ENCODE measurements around the gene LRRK1. TPM values are rescaled to one million over a fixed set of nuclear protein-coding genes. Genes with fewer than 3 reads are reported as not detected.

The LRRK1 gene
- total and polyA plus RNA-seq, 4 donors: 5.0 to 5.3 (median 5.2) TPM

DNA sequence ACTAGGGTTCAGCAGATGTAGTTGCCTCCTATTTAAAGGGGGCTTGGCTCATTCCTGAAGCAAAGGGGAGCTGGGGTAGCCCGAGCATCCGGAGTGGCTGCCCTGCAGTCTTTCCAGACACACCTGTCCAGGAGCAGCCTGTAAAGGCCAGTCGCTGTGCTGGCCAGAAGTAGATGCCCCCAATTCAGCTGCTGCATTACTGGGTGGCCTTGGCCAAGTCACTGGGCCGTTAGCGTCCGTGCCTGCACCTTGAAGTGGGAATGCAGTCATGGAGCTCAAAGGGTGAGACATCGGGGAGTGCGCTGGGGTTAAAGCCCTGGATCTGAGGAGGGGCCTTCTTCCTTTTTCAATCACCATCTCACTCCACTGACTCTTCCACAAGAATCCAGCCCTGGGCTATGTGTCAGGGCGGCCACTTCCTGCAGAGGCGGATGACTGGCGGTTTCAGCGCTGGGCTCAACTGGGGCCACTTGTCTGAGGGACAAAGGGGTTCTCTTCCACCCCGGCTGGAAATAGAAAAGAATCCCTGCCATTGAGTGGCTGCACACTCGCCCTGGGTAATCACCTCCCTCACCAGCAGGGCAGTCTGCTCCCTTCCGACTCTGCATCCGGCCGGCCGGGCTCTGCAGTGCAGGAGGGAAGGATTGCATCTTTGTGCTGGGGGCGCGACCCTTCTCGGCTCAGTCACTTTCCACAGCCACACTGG, 27.7 kb upstream of the LRRK1 start:
- DNase-seq (ENCODE audit: low read depth in 4 of 6, low spot score in 6 of 6): peak in 1 of 6 donors; percentile 48
- H3K27ac ChIP-seq (ENCODE audit: low read depth, low read length): no peak overlapping the region
- H3K9me3 ChIP-seq (ENCODE audit: control insufficient read depth, insufficient read depth, low read length): no peaks in the 10 kb centered on the region
- H3K36me3 ChIP-seq (ENCODE audit: control insufficient read depth, insufficient read depth, low read length): no peaks in the 10 kb centered on the region
- 57% methylated on average over 15 of the region's 21 CpGs for WGBS (ENCODE audit: insufficient coverage)
- peaks cover 32% of the 10 kb centered on the region for H3K27me3 ChIP-seq (ENCODE audit: control insufficient read depth, insufficient read depth, low read length)
- H3K4me3 ChIP-seq (ENCODE audit: low read depth, low read length): no peak overlapping the region
- H3K4me1 ChIP-seq (ENCODE audit: control insufficient read depth, insufficient read depth, low read length): peaks cover 17% of the 10 kb centered on the region

DNA sequence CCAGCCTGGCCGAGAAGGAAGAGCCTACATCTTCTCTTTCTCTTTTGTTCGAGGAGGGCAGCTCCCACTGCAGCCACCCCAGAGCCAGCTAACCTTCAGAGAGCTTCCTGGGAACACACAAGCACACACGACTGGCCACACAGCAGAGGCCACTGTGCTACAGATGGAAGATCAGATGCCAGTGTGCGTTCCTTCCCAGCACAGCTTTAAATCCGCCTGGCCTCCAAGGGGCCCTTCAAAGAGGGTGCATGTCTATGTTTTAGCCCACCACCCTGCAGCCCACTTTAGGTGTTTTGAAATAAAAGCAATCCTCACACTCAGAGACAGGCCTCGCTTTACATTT, 27.2 kb upstream of the LRRK1 start:
- no peak overlapping the region for H3K27ac ChIP-seq (ENCODE audit: low read depth, low read length)
- peaks cover 17% of the 10 kb centered on the region for H3K4me1 ChIP-seq (ENCODE audit: control insufficient read depth, insufficient read depth, low read length)
- no peak overlapping the region for H3K4me3 ChIP-seq (ENCODE audit: low read depth, low read length)
- no peaks in the 10 kb centered on the region for H3K36me3 ChIP-seq (ENCODE audit: control insufficient read depth, insufficient read depth, low read length)
- WGBS (ENCODE audit: insufficient coverage): 52% methylated on average over 5 of the region's 6 CpGs
- DNase-seq (ENCODE audit: low read depth in 4 of 6, low spot score in 6 of 6): no peak
- H3K27me3 ChIP-seq (ENCODE audit: control insufficient read depth, insufficient read depth, low read length): peaks cover 32% of the 10 kb centered on the region
- no peaks in the 10 kb centered on the region for H3K9me3 ChIP-seq (ENCODE audit: control insufficient read depth, insufficient read depth, low read length)

- no peak overlapping the region for H3K27ac ChIP-seq (ENCODE audit: low read depth, low read length)
- peaks cover 32% of the 10 kb centered on the region for H3K27me3 ChIP-seq (ENCODE audit: control insufficient read depth, insufficient read depth, low read length)
- peaks cover 22% of the 10 kb centered on the region for H3K4me1 ChIP-seq (ENCODE audit: control insufficient read depth, insufficient read depth, low read length)
- no peaks in the 10 kb centered on the region for H3K36me3 ChIP-seq (ENCODE audit: control insufficient read depth, insufficient read depth, low read length)
- H3K9me3 ChIP-seq (ENCODE audit: control insufficient read depth, insufficient read depth, low read length): no peaks in the 10 kb centered on the region
- no peak for DNase-seq (ENCODE audit: low read depth in 4 of 6, low spot score in 6 of 6)
- no peak overlapping the region for H3K4me3 ChIP-seq (ENCODE audit: low read depth, low read length)
- 85% methylated on average over 6 of the region's 6 CpGs for WGBS (ENCODE audit: insufficient coverage)
Observed at GRCh38 chr15:100893261-100893963, 25.7 kb upstream of the LRRK1 start.

DNA sequence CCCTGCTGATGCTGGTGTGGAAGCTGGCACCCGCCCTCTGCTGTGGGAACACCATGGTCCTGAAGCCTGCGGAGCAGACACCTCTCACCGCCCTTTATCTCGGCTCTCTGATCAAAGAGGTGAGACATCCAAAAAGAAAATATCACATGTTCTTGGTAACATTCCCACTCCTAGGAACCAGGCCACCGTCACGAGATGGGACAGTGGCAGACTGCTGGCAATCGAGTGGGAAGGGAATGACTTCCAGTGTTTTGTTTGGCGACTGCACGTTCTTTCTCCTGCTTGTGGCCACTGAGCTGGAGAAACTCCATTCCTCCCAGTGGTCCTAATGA, 25.2 kb upstream of the LRRK1 start:
- Histone ChIP-seq H3K27ac (ENCODE audit: low read depth, low read length) (no peak overlapping the region), H3K4me3 (ENCODE audit: low read depth, low read length) (no peak overlapping the region), H3K9me3 (ENCODE audit: control insufficient read depth, insufficient read depth, low read length) (no peaks in the 10 kb centered on the region), H3K4me1 (ENCODE audit: control insufficient read depth, insufficient read depth, low read length) (peaks cover 22% of the 10 kb centered on the region), H3K27me3 (ENCODE audit: control insufficient read depth, insufficient read depth, low read length) (peaks cover 32% of the 10 kb centered on the region), H3K36me3 (ENCODE audit: control insufficient read depth, insufficient read depth, low read length) (no peaks in the 10 kb centered on the region)
- no peak for DNase-seq (ENCODE audit: low read depth in 4 of 6, low spot score in 6 of 6)
- WGBS (ENCODE audit: insufficient coverage): 90% methylated on average over 7 of the region's 9 CpGs

DNA sequence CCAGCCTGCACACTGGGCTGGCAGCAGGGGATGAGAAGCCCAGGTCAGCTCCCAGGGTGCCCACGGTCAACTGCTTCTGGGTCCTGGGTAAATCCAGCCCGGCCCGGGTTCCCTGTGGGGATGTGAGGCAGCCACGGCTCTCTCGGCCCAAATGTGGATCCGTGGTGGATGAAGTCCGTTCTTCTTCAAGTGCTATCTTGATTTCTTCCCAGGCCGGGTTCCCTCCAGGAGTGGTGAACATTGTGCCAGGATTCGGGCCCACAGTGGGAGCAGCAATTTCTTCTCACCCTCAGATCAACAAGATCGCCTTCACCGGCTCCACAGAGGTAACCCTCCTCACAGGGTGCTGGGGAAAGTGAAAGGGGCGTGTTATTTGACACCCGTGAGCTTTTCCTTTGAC, 23.4 kb upstream of the LRRK1 start:
- Histone ChIP-seq H3K9me3 (ENCODE audit: control insufficient read depth, insufficient read depth, low read length) (no peaks in the 10 kb centered on the region), H3K27me3 (ENCODE audit: control insufficient read depth, insufficient read depth, low read length) (peaks cover 18% of the 10 kb centered on the region), H3K4me1 (ENCODE audit: control insufficient read depth, insufficient read depth, low read length) (peaks cover 19% of the 10 kb centered on the region), H3K4me3 (ENCODE audit: low read depth, low read length) (no peak overlapping the region), H3K27ac (ENCODE audit: low read depth, low read length) (no peak overlapping the region), H3K36me3 (ENCODE audit: control insufficient read depth, insufficient read depth, low read length) (no peaks in the 10 kb centered on the region)
- 90% methylated on average over 8 of the region's 13 CpGs for WGBS (ENCODE audit: insufficient coverage)
- DNase-seq (ENCODE audit: low read depth in 4 of 6, low spot score in 6 of 6): no peak

- peaks cover 13% of the 10 kb centered on the region for H3K4me1 ChIP-seq (ENCODE audit: control insufficient read depth, insufficient read depth, low read length)
- WGBS (ENCODE audit: insufficient coverage): 90% methylated on average over 25 of the region's 26 CpGs
- no peaks in the 10 kb centered on the region for H3K36me3 ChIP-seq (ENCODE audit: control insufficient read depth, insufficient read depth, low read length)
- no peak overlapping the region for H3K27ac ChIP-seq (ENCODE audit: low read depth, low read length)
- H3K27me3 ChIP-seq (ENCODE audit: control insufficient read depth, insufficient read depth, low read length): peaks cover 5% of the 10 kb centered on the region
- no peak for DNase-seq (ENCODE audit: low read depth in 4 of 6, low spot score in 6 of 6)
- no peak overlapping the region for H3K4me3 ChIP-seq (ENCODE audit: low read depth, low read length)
- H3K9me3 ChIP-seq (ENCODE audit: control insufficient read depth, insufficient read depth, low read length): no peaks in the 10 kb centered on the region
Observed at GRCh38 chr15:100897221-100898151, 21.7 kb upstream of the LRRK1 start.

- DNase-seq (ENCODE audit: low read depth in 4 of 6, low spot score in 6 of 6): no peak
- no peak overlapping the region for H3K27ac ChIP-seq (ENCODE audit: low read depth, low read length)
- H3K27me3 ChIP-seq (ENCODE audit: control insufficient read depth, insufficient read depth, low read length): peaks cover 5% of the 10 kb centered on the region
- no peak overlapping the region for H3K4me3 ChIP-seq (ENCODE audit: low read depth, low read length)
- peaks cover 17% of the 10 kb centered on the region for H3K4me1 ChIP-seq (ENCODE audit: control insufficient read depth, insufficient read depth, low read length)
- H3K9me3 ChIP-seq (ENCODE audit: control insufficient read depth, insufficient read depth, low read length): no peaks in the 10 kb centered on the region
- no peaks in the 10 kb centered on the region for H3K36me3 ChIP-seq (ENCODE audit: control insufficient read depth, insufficient read depth, low read length)
- 59% methylated on average over 5 of the region's 9 CpGs for WGBS (ENCODE audit: insufficient coverage)
Observed at GRCh38 chr15:100898152-100898490, 21.0 kb upstream of the LRRK1 start.

GRCh38 chr15:100898661-100899462, 20.3 kb upstream of the LRRK1 start:
- H3K4me1 ChIP-seq (ENCODE audit: control insufficient read depth, insufficient read depth, low read length): peaks cover 17% of the 10 kb centered on the region
- H3K4me3 ChIP-seq (ENCODE audit: low read depth, low read length): no peak overlapping the region
- H3K36me3 ChIP-seq (ENCODE audit: control insufficient read depth, insufficient read depth, low read length): no peaks in the 10 kb centered on the region
- DNase-seq (ENCODE audit: low read depth in 4 of 6, low spot score in 6 of 6): no peak
- peaks cover 3% of the 10 kb centered on the region for H3K27me3 ChIP-seq (ENCODE audit: control insufficient read depth, insufficient read depth, low read length)
- no peak overlapping the region for H3K27ac ChIP-seq (ENCODE audit: low read depth, low read length)
- WGBS (ENCODE audit: insufficient coverage): 76% methylated on average over 7 of the region's 11 CpGs
- H3K9me3 ChIP-seq (ENCODE audit: control insufficient read depth, insufficient read depth, low read length): no peaks in the 10 kb centered on the region

- Histone ChIP-seq H3K27ac (ENCODE audit: low read depth, low read length) (no peak overlapping the region), H3K4me3 (ENCODE audit: low read depth, low read length) (no peak overlapping the region), H3K36me3 (ENCODE audit: control insufficient read depth, insufficient read depth, low read length) (no peaks in the 10 kb centered on the region), H3K27me3 (ENCODE audit: control insufficient read depth, insufficient read depth, low read length) (peaks cover 3% of the 10 kb centered on the region), H3K9me3 (ENCODE audit: control insufficient read depth, insufficient read depth, low read length) (no peaks in the 10 kb centered on the region), H3K4me1 (ENCODE audit: control insufficient read depth, insufficient read depth, low read length) (peaks cover 17% of the 10 kb centered on the region)
- 50% methylated on average over 1 of the region's 5 CpGs for WGBS (ENCODE audit: insufficient coverage)
- DNase-seq (ENCODE audit: low read depth in 4 of 6, low spot score in 6 of 6): no peak
Observed at GRCh38 chr15:100899601-100900000, 19.6 kb upstream of the LRRK1 start.
